Right kidney (tissue), 1 donor: ENCODE measurements around the gene HJV.

ENCODE experiments used
- DNase-seq: peaks from one replicate; pipeline ENCODE4 v3.0.0-alpha.2; 2016

HJV gene

DNA sequence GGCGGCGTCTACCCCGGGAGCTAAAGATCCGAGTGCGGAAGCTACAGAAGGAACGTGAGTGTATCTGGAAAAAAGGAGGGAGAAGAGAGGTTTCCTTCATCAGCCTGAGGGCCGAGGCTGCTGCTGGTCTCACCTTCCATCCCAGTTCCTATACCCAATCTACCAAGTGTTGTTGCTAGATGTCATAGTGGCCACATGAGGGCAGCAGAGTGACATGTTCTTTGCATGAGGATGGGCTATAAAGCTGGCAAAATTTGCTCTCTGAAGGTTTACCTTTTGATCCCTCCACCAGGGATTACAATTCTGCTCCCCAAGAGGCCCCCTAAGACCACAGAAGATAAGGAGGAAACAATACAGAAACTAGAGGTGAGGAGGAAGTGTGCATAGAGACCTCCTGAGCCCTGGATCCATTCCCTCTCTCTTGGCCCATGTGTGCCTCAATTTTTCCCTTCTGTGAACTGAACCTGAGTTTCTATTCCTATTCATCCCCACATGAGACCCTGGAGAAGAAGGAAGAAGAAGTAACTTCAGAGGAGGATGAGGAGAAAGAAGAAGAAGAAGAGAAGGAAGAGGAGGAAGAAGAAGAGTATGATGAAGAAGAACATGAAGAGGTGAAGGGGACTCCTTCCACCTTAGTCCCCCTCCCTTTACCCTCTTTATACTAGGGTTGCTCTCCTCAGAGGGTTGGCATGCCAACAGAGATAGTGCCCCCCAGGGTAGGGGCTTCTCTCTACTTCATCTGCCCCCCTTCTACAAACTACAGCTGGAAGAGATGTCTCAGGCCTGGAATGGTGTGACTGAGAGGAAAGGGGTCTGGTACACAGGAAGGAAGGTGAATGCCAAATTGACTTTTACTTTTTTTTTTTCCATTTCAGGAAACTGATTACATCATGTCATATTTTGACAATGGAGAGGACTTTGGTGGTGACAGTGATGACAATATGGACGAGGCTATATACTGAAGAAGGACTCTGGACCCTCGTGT lies 43.8 kb downstream of the HJV start:
- DNase-seq = peak; percentile 64

DNA sequence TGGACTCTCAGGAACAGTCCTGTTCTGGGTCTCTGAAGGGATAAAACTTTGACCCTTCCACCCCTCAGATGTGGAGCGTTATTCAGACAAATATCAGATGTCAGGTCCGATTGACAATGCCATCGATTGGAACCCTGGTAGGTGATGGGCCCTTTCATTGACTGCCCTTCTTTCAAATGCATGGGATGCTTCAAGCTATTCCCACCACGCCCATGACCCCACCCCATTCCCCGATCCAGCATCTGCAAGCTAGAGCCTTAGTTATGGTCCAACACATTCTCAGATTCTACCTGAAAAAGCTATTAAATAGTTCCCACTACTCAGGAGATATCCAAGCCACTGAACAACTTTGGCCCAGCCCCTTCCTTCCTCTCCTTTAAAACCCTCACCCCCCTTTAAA lies 44.5 kb downstream of the HJV start:
- DNase-seq = no peak

- no peak for DNase-seq
These were observed 46.3 kb downstream of the HJV start for GRCh38 chr1:145975216-145975615.

DNA sequence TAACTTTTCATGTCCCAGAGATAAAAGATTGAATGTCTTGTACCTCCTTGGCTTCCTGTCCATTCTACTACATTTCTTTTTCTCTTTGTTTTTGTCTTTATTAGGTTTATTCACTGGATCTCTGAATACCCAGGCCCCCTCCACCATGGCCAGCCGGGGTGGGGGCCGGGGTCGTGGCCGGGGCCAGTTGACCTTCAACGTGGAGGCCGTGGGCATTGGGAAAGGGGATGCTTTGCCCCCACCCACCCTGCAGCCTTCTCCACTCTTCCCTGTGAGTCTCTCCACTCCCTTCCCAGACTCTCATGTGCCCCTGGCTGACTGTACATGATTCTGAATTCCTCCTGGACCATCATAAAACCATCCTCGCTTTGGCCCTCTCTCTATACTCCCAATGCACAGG lies 46.8 kb downstream of the HJV start:
- no peak for DNase-seq

GRCh38 chr1:145972580-145972979 lies 49.0 kb downstream of the HJV start:
- DNase-seq = no peak
